ENCODE measurements around the gene ZNF611. TPM values are rescaled to one million over a fixed set of nuclear protein-coding genes. Genes with fewer than 3 reads are reported as not detected.

Gene ZNF611
- total and polyA plus RNA-seq, 7 donors: 1.4 to 9.2 (median 4.1) TPM

GRCh38 chr19:52665529-52665928 is 69.3 kb downstream of the ZNF611 start:
- Histone ChIP-seq H3K4me1 (no peaks in the 10 kb centered on the region), H3K36me3 (ENCODE audit: insufficient read depth in 1 of 2, low read depth in 1 of 2) (peaks cover 0 to 1% of the 10 kb centered on the region in 2 donors), H3K4me3 (no peak overlapping the region), H3K27me3 (ENCODE audit: insufficient read depth in 3 of 3, low read length in 2 of 3) (no peaks in the 10 kb centered on the region), H3K9me3 (no peaks in the 10 kb centered on the region), H3K27ac (no peak overlapping the region)
- TF ChIP-seq CTCF (IDR thresholded peaks at IDR 0.05): no peak
- intact Hi-C loops (cut with DNase I): no loop called here
- ATAC-seq (no peak), DNase-seq (no peak)
- 95 to 97% (median 96%) methylated on average over 6 of the region's 6 CpGs for WGBS, 3 donors

DNA sequence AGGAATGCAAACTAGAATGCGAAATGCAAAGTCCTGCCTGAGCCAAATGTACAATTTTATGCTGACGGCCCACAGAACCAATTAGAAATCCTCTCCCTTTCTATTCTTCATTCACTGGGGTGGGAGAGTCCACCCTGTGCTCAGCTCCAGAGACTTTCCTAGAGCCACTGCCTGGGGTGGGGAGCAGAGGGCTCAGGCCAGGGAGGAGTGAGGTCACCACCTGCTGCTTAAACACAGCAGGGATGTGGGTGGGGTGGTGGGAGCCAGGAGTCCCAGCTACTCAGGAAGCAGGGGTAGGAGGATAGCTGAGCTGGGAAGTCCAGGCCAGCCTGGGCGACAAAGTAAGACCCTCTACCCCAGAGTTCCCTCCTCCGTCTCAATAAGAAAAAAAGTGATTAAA is 69.8 kb downstream of the ZNF611 start:
- intact Hi-C loops (cut with DNase I): no loop called here
- ATAC-seq (no peak), DNase-seq (no peak)
- H3K4me3 ChIP-seq: no peak overlapping the region
- no peak for TF ChIP-seq CTCF (IDR thresholded peaks at IDR 0.05)
- H3K27me3 ChIP-seq (ENCODE audit: insufficient read depth in 3 of 3, low read length in 2 of 3): no peaks in the 10 kb centered on the region
- no peak overlapping the region for H3K27ac ChIP-seq
- H3K9me3 ChIP-seq: no peaks in the 10 kb centered on the region
- WGBS, 3 donors: 83 to 93% (median 92%) methylated on average over 4 of the region's 4 CpGs
- no peaks in the 10 kb centered on the region for H3K4me1 ChIP-seq
- peaks cover 0 to 6% of the 10 kb centered on the region in 2 donors for H3K36me3 ChIP-seq (ENCODE audit: insufficient read depth in 1 of 2, low read depth in 1 of 2)

DNA sequence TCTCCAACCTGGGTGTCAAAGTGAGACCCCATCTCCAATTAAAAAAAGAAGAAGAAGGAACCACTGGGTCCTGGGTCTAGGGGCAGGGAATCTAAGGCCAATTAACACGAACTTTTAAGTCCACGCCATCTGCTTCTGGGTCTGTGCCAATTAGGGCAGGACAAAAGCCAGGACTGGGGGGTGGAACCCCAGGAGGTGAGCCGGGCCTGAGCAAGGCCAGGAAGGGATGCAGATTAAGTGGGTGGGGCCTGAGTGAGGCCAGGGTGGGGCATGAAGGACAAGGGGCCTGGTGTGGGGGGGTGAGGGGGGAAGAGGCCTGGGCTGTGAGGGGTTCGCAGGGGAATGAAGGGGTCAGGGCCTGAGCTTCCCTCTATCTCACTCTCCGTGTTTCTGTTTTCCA is 70.4 kb downstream of the ZNF611 start:
- 59 to 65% (median 60%) methylated on average over 5 of the region's 5 CpGs for WGBS, 3 donors
- DNase-seq: no peak
- H3K27ac ChIP-seq: no peak overlapping the region
- no peaks in the 10 kb centered on the region for H3K4me1 ChIP-seq
- intact Hi-C loops (cut with DNase I): no loop called here
- ATAC-seq: no peak
- no peak overlapping the region for H3K4me3 ChIP-seq
- no peaks in the 10 kb centered on the region for H3K27me3 ChIP-seq (ENCODE audit: insufficient read depth in 3 of 3, low read length in 2 of 3)
- no peak for TF ChIP-seq CTCF (IDR thresholded peaks at IDR 0.05)
- H3K36me3 ChIP-seq (ENCODE audit: insufficient read depth in 1 of 2, low read depth in 1 of 2): peaks cover 0 to 12% of the 10 kb centered on the region in 2 donors
- no peaks in the 10 kb centered on the region for H3K9me3 ChIP-seq

DNA sequence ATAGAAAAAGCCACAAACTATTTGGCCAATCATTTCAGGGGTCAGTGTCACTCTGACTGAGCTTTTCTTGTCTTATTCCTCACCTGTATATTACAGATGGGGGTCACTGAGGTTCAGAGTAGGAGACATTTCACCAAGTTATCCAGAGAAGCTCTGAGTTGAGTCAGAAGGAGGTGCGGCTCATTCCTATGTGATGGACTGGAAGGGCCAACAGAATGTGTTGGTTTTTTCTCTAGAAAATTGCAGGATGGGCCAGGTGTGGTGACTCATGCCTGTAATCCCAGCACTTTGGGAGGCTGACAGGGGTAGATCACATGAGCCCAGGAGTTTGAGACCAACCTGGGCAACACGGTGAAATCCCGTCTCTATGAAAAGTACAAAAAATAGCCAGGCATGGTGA is 72.2 kb downstream of the ZNF611 start:
- H3K4me3 ChIP-seq: no peak overlapping the region
- no peak for TF ChIP-seq CTCF (IDR thresholded peaks at IDR 0.05)
- no peak for ATAC-seq
- no peaks in the 10 kb centered on the region for H3K4me1 ChIP-seq
- intact Hi-C loops (cut with DNase I): no loop called here
- H3K27me3 ChIP-seq (ENCODE audit: insufficient read depth in 3 of 3, low read length in 2 of 3): no peaks in the 10 kb centered on the region
- WGBS, 3 donors: 76 to 98% (median 94%) methylated on average over 3 of the region's 3 CpGs
- no peak overlapping the region for H3K27ac ChIP-seq
- H3K9me3 ChIP-seq: no peaks in the 10 kb centered on the region
- no peak for DNase-seq
- peaks cover 0 to 15% of the 10 kb centered on the region in 2 donors for H3K36me3 ChIP-seq (ENCODE audit: insufficient read depth in 1 of 2, low read depth in 1 of 2)

- DNase-seq: no peak
- no peak for TF ChIP-seq CTCF (IDR thresholded peaks at IDR 0.05)
- Histone ChIP-seq H3K4me3 (no peak overlapping the region), H3K27ac (no peak overlapping the region), H3K4me1 (no peaks in the 10 kb centered on the region), H3K9me3 (no peaks in the 10 kb centered on the region), H3K27me3 (ENCODE audit: insufficient read depth in 3 of 3, low read length in 2 of 3) (no peaks in the 10 kb centered on the region), H3K36me3 (ENCODE audit: insufficient read depth in 1 of 2, low read depth in 1 of 2) (peaks cover 0 to 15% of the 10 kb centered on the region in 2 donors)
- 71 to 83% (median 83%) methylated on average over 3 of the region's 3 CpGs for WGBS, 3 donors
- ATAC-seq: no peak
- intact Hi-C loops (cut with DNase I): no loop called here
Measured at GRCh38 chr19:52660981-52661380, 73.9 kb downstream of the ZNF611 start.
